HEK293 (cell line): ENCODE measurements around the gene CIC.

ENCODE experiments used
- SP2 ChIP-seq: fragments of 450-650 bp; formaldehyde crosslinking; IDR thresholded peaks from 2 replicates; pipeline ENCODE4 v1.5.1; 2016; ENCODE audit warnings: missing biosample characterization, missing genetic modification characterization
- TCF7L2 ChIP-seq: IDR thresholded peaks from 2 replicates; pipeline ENCODE4 v1.6.1; 2011; ENCODE audit warnings: low read depth, mild to moderate bottlenecking, inconsistent platforms, low read length, moderate library complexity, borderline replicate concordance
- ZNF274 ChIP-seq, 2 experiments: fragments of 200-500 bp in 1 of 2; fragments of 450-650 bp in 1 of 2; sonication (Bioruptor generic) in 1 of 2; formaldehyde crosslinking in 1 of 2; IDR thresholded peaks; 2 replicates each; pipeline versions ENCODE4 v1.5.1 to v1.6.1; 2014 to 2016; ENCODE audit warnings: borderline replicate concordance in 1 of 2, inconsistent platforms in 1 of 2, low read length in 1 of 2, missing biosample characterization in 1 of 2, missing genetic modification characterization in 1 of 2
- ZNF311 ChIP-seq: fragments of 450-650 bp; formaldehyde crosslinking; IDR thresholded peaks from 2 replicates; pipeline ENCODE4 v1.5.1; 2017; ENCODE audit warnings: missing biosample characterization, missing genetic modification characterization, borderline replicate concordance
- TF ChIP-seq, protein P1 (sequence below): fragments of 450-650 bp; formaldehyde crosslinking; IDR thresholded peaks from 2 replicates; pipeline ENCODE4 v1.5.1; 2016; ENCODE audit warnings: missing biosample characterization, missing genetic modification characterization
- TF ChIP-seq, protein P2 (sequence below): fragments of 450-650 bp; formaldehyde crosslinking; IDR thresholded peaks from 2 replicates; pipeline ENCODE4 v1.5.1; 2017; ENCODE audit warnings: missing biosample characterization, missing genetic modification characterization

DNA sequence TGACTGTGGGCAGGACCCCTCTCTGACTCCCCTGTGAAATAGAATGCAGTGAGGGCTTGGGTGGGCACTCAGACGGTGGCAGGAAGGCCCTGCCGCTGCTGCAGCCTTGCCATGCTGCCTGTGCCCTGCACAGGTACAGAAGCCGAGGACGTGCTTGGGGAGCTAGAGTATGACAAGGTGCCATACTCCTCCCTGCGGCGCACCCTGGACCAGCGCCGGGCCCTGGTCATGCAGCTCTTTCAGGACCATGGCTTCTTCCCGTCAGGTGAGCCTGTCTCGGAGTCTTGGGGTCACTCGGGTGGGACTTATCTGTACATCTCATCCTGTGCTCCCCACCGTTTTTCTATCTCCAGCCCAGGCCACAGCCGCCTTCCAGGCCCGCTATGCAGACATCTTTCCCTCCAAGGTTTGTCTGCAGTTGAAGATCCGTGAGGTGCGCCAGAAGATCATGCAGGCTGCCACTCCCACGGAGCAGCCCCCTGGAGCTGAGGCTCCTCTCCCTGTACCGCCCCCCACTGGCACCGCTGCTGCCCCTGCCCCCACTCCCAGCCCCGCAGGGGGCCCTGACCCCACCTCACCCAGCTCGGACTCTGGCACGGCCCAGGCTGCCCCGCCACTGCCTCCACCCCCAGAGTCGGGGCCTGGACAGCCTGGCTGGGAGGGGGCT, 25.6 kb downstream of the CIC start:
- TF ChIP-seq ZNF311 (tag by site-specific recombination) (no peak), SP2 (tag by site-specific recombination) (no peak), ZNF274 (IDR thresholded peaks at IDR 0.05; ENCODE audit: low read length) (no peak), ZNF274 (tag by site-specific recombination; IDR thresholded peaks at IDR 0.05; ENCODE audit: borderline replicate concordance) (no peak), TCF7L2 (no peak)
- TF ChIP-seq, protein P1, sequence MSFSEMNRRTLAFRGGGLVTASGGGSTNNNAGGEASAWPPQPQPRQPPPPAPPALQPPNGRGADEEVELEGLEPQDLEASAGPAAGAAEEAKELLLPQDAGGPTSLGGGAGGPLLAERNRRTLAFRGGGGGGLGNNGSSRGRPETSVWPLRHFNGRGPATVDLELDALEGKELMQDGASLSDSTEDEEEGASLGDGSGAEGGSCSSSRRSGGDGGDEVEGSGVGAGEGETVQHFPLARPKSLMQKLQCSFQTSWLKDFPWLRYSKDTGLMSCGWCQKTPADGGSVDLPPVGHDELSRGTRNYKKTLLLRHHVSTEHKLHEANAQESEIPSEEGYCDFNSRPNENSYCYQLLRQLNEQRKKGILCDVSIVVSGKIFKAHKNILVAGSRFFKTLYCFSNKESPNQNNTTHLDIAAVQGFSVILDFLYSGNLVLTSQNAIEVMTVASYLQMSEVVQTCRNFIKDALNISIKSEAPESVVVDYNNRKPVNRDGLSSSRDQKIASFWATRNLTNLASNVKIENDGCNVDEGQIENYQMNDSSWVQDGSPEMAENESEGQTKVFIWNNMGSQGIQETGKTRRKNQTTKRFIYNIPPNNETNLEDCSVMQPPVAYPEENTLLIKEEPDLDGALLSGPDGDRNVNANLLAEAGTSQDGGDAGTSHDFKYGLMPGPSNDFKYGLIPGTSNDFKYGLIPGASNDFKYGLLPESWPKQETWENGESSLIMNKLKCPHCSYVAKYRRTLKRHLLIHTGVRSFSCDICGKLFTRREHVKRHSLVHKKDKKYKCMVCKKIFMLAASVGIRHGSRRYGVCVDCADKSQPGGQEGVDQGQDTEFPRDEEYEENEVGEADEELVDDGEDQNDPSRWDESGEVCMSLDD (tag by site-specific recombination) = no peak
- TF ChIP-seq, protein P2, sequence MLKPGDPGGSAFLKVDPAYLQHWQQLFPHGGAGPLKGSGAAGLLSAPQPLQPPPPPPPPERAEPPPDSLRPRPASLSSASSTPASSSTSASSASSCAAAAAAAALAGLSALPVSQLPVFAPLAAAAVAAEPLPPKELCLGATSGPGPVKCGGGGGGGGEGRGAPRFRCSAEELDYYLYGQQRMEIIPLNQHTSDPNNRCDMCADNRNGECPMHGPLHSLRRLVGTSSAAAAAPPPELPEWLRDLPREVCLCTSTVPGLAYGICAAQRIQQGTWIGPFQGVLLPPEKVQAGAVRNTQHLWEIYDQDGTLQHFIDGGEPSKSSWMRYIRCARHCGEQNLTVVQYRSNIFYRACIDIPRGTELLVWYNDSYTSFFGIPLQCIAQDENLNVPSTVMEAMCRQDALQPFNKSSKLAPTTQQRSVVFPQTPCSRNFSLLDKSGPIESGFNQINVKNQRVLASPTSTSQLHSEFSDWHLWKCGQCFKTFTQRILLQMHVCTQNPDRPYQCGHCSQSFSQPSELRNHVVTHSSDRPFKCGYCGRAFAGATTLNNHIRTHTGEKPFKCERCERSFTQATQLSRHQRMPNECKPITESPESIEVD = no peak
